HL-60 (cell line): ENCODE measurements around the gene RGS19.

Experiments
- DNase-seq, 2 experiments: peaks; one replicate each; pipeline ENCODE4 v3.0.0-alpha.2; 2010 to 2020; ENCODE audit warnings: low read depth in 1 of 2, low spot score in 1 of 2
- H3K27ac ChIP-seq: fragments of 250-450 bp; sonication (Bioruptor Pico); replicated peaks from 2 replicates; pipeline ENCODE4 v1.5.1; 2020; ENCODE audit warnings: mild to moderate bottlenecking, moderate library complexity
- H3K27me3 ChIP-seq: fragments of 250-450 bp; sonication (Bioruptor Pico); 2 replicates; pipeline ENCODE4 v1.5.1; 2021; ENCODE audit warnings: mild to moderate bottlenecking, moderate library complexity; ENCODE audit not compliant: insufficient read depth, poor library complexity, severe bottlenecking
- H3K4me3 ChIP-seq: replicated peaks from 2 replicates; pipeline ENCODE4 v1.5.1; 2011; ENCODE audit warnings: mild to moderate bottlenecking, control low read depth, low read length; ENCODE audit not compliant: insufficient read depth
- CTCF ChIP-seq: IDR thresholded peaks from one replicate; pipeline ENCODE4 v1.5.1; 2011; ENCODE audit warnings: low read length, control low read depth, inconsistent platforms; ENCODE audit not compliant: insufficient read depth
- GABPA ChIP-seq: IDR thresholded peaks from 2 replicates; pipeline ENCODE4 v1.6.1; 2012; ENCODE audit warnings: low read depth
- POLR2AphosphoS5 ChIP-seq: IDR thresholded peaks from 2 replicates; pipeline ENCODE4 v1.6.1; 2012; ENCODE audit warnings: low read depth
- REST ChIP-seq: IDR thresholded peaks from 2 replicates; pipeline ENCODE4 v1.6.1; 2012; ENCODE audit warnings: low read depth; ENCODE audit not compliant: insufficient replicate concordance
- SPI1 ChIP-seq: IDR thresholded peaks from 2 replicates; pipeline ENCODE4 v1.6.1; 2012; ENCODE audit warnings: low read depth, mild to moderate bottlenecking, borderline replicate concordance

RGS19 gene

DNA sequence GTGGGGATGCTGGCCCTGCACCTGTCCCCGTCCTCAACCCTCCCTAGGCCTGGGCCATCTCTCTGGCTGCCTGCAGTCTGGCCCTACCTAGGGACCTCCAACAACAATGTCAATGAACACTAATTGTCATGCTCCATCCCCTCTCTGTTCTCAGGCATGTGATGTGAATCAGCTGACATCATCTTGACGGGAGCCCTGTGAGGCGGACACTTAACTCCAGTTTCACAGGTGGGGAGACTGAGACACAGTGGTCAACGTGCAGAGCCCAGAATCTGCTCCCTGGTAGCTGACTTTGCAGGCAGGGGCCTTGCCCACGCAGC lies 17.1 kb downstream of the RGS19 start:
- H3K27ac ChIP-seq = no peak overlapping the region
- H3K27me3 ChIP-seq = no peaks in the 10 kb centered on the region
- no peak for DNase-seq
- H3K4me3 ChIP-seq = no peak overlapping the region
- TF ChIP-seq REST (no peak), POLR2AphosphoS5 (no peak), SPI1 (no peak), GABPA (no peak), CTCF (no peak)

- DNase-seq = no peak
- TF ChIP-seq CTCF (no peak), POLR2AphosphoS5 (no peak), GABPA (no peak), REST (no peak), SPI1 (no peak)
- Histone ChIP-seq H3K27ac (no peak overlapping the region), H3K27me3 (no peaks in the 10 kb centered on the region), H3K4me3 (no peak overlapping the region)
Measured at GRCh38 chr20:64058536-64058935, 20.8 kb downstream of the RGS19 start.

- H3K27ac ChIP-seq = no peak overlapping the region
- peak in 1 of 2 experiments; percentile 61 for DNase-seq
Measured at GRCh38 chr20:64057628-64058498, 21.5 kb downstream of the RGS19 start.

More at GRCh38 chr20:64057628-64058498, 21.5 kb downstream of the RGS19 start:
- Histone ChIP-seq H3K4me3 (no peak overlapping the region), H3K27me3 (no peaks in the 10 kb centered on the region)
- TF ChIP-seq REST = no peak
- TF ChIP-seq SPI1 = no peak
- TF ChIP-seq CTCF = peak; percentile 68
